GM23338 (cell line): ENCODE results near the gene CCDC80. TPM values are rescaled to one million over a fixed set of nuclear protein-coding genes. Genes with fewer than 3 reads are reported as not detected.

Experiments used
- ATAC-seq: fragments of 200-7000 bp; cut with Tn5 transposase; 3 replicates; pipeline ENCODE4 v1.9.1; 2020
- DNase-seq: peaks from one replicate; pipeline ENCODE4 v3.0.0-alpha.2; 2015; ENCODE audit warnings: low spot score
- H2AFZ ChIP-seq: fragments of 200-600 bp; sonication (generic); 2 replicates; pipeline ENCODE4 v1.8.0; 2016; ENCODE audit warnings: antibody characterized with exemption, mild to moderate bottlenecking, moderate library complexity
- H3F3A ChIP-seq: fragments of 200-600 bp; sonication (generic); replicated peaks from 2 replicates; pipeline ENCODE4 v1.8.0; 2017; ENCODE audit warnings: antibody characterized with exemption, mixed run types, low read depth
- H3K27ac ChIP-seq: fragments of 200-600 bp; sonication (generic); 2 replicates; pipeline ENCODE4 v1.6.1; 2016; ENCODE audit warnings: low read depth
- H3K27me3 ChIP-seq: fragments of 200-600 bp; sonication (generic); 2 replicates; pipeline ENCODE4 v1.8.0; 2016; ENCODE audit warnings: mild to moderate bottlenecking, mixed run types, moderate library complexity; ENCODE audit not compliant: insufficient read depth
- H3K36me3 ChIP-seq: fragments of 200-600 bp; sonication (generic); 2 replicates; pipeline ENCODE4 v1.8.0; 2016; ENCODE audit warnings: mild to moderate bottlenecking; ENCODE audit not compliant: insufficient read depth
- H3K4me1 ChIP-seq: fragments of 200-600 bp; sonication (generic); 2 replicates; pipeline ENCODE4 v1.8.0; 2016; ENCODE audit warnings: mild to moderate bottlenecking, moderate library complexity; ENCODE audit not compliant: insufficient read depth
- H3K4me2 ChIP-seq: fragments of 200-600 bp; sonication (generic); 2 replicates; pipeline ENCODE4 v1.7.1; 2017; ENCODE audit warnings: mixed run types
- H3K4me3 ChIP-seq: fragments of 200-600 bp; sonication (generic); 2 replicates; pipeline ENCODE4 v1.6.1; 2016; ENCODE audit warnings: mixed run types
- H3K79me2 ChIP-seq: fragments of 200-600 bp; sonication (generic); replicated peaks from 2 replicates; pipeline ENCODE4 v1.8.0; 2017; ENCODE audit warnings: mild to moderate bottlenecking; ENCODE audit not compliant: insufficient read depth
- H3K9me2 ChIP-seq: fragments of 200-600 bp; sonication (generic); 2 replicates; pipeline ENCODE4 v1.8.0; 2017; ENCODE audit not compliant: insufficient read depth
- H4K20me1 ChIP-seq: fragments of 200-600 bp; sonication (generic); replicated peaks from 2 replicates; pipeline ENCODE4 v1.8.0; 2017; ENCODE audit warnings: mild to moderate bottlenecking; ENCODE audit not compliant: insufficient read depth
- H3K27ac Mint-ChIP-seq: 2 replicates; pipeline ENCODE4 v1.8.0; 2020; ENCODE audit warnings: inconsistent platforms, mild to moderate bottlenecking, moderate library complexity, mixed read lengths
- H3K27me3 Mint-ChIP-seq: 3 replicates; pipeline ENCODE4 v1.8.0; 2022; ENCODE audit warnings: low read depth, mild to moderate bottlenecking, moderate library complexity, mixed read lengths, inconsistent platforms; ENCODE audit not compliant: insufficient read depth, poor library complexity
- H3K36me3 Mint-ChIP-seq: 3 replicates; pipeline ENCODE4 v1.8.0; 2021; ENCODE audit warnings: low read depth, mild to moderate bottlenecking, inconsistent platforms, moderate library complexity, mixed read lengths
- H3K4me1 Mint-ChIP-seq: 3 replicates; pipeline ENCODE4 v1.8.0; 2020; ENCODE audit warnings: mild to moderate bottlenecking, inconsistent platforms, mixed read lengths
- H3K4me3 Mint-ChIP-seq: 3 replicates; pipeline ENCODE4 v1.8.0; 2021; ENCODE audit warnings: moderate library complexity, mild to moderate bottlenecking, inconsistent platforms, mixed read lengths
- H3K9me3 Mint-ChIP-seq: 3 replicates; pipeline ENCODE4 v1.8.0; 2020; ENCODE audit warnings: moderate library complexity, mild to moderate bottlenecking, inconsistent platforms, mixed read lengths
- CREB1 ChIP-seq: fragments of 250-450 bp; sonication (Bioruptor Pico); IDR thresholded peaks from 2 replicates; pipeline ENCODE4 v1.5.0; 2020; ENCODE audit warnings: low read depth, mild to moderate bottlenecking, moderate library complexity
- EZH2 ChIP-seq: fragments of 200-600 bp; sonication (generic); IDR thresholded peaks from one replicate; pipeline ENCODE4 v1.8.0; 2017; ENCODE audit warnings: antibody characterized with exemption, mild to moderate bottlenecking, low read depth; ENCODE audit not compliant: unreplicated experiment
- EZH2phosphoT487 ChIP-seq: fragments of 200-600 bp; sonication (generic); IDR thresholded peaks from one replicate; pipeline ENCODE4 v1.8.1; 2018; ENCODE audit warnings: antibody characterized with exemption; ENCODE audit not compliant: unreplicated experiment
- JUNB ChIP-seq: IDR thresholded peaks from one replicate; pipeline ENCODE4 v1.6.1; 2016; ENCODE audit warnings: antibody characterized with exemption; ENCODE audit not compliant: unreplicated experiment
- NANOG ChIP-seq: IDR thresholded peaks from 2 replicates; pipeline ENCODE4 v1.6.1; 2016; ENCODE audit warnings: antibody characterized with exemption, borderline replicate concordance
- POLR2AphosphoS5 ChIP-seq: IDR thresholded peaks from 2 replicates; pipeline ENCODE4 v1.6.1; 2016; ENCODE audit warnings: antibody characterized with exemption, low read depth
- REST ChIP-seq: IDR thresholded peaks from one replicate; pipeline ENCODE4 v1.6.1; 2018; ENCODE audit warnings: antibody characterized with exemption; ENCODE audit not compliant: unreplicated experiment
- STAT1 ChIP-seq: IDR thresholded peaks from one replicate; pipeline ENCODE4 v1.6.1; 2016; ENCODE audit warnings: antibody characterized with exemption; ENCODE audit not compliant: unreplicated experiment
- ZNF114 ChIP-seq: fragments of 250-450 bp; sonication (Bioruptor Pico); IDR thresholded peaks from 2 replicates; pipeline ENCODE4 v1.5.0; 2020; ENCODE audit warnings: mild to moderate bottlenecking, moderate library complexity
- ZNF331 ChIP-seq: fragments of 250-450 bp; sonication (Bioruptor Pico); IDR thresholded peaks from 2 replicates; pipeline ENCODE4 v1.5.0; 2020; ENCODE audit warnings: low read depth, mild to moderate bottlenecking, moderate library complexity
- polyA plus RNA-seq: library from polyadenylated mRNA; unstranded; fragments of >200 nt; fragmentation: Nextera tagmentation; extraction: Ambion mirVana; gene quantifications from 2 replicates; pipeline ENCODE4 v1.2.1, GENCODE V29; 2016
- total RNA-seq: library from RNA; depleted of rRNA; stranded (reverse); fragments of >200 nt; shearing (Covaris generic); gene quantifications from 2 replicates; pipeline ENCODE4 v1.2.3, GENCODE V29; 2014
- TF ChIP-seq, protein P1 (sequence below): fragments of 250-450 bp; sonication (Bioruptor Pico); IDR thresholded peaks from 2 replicates; pipeline ENCODE4 v1.5.0; 2020; ENCODE audit warnings: mild to moderate bottlenecking, moderate library complexity
- TF ChIP-seq, protein P2 (sequence below), 2 experiments: fragments of 200-600 bp in 1 of 2; sonication (generic) in 1 of 2; conservative IDR thresholded peaks; 2 replicates each; pipeline versions ENCODE4 v1.5.1 to v1.6.1; 2016 to 2017; ENCODE audit warnings: antibody characterized with exemption in 2 of 2, low read depth in 2 of 2, mild to moderate bottlenecking in 2 of 2, moderate library complexity in 1 of 2
- TF ChIP-seq, protein P3 (sequence below): IDR thresholded peaks from 2 replicates; pipeline ENCODE4 v1.6.1; 2016; ENCODE audit warnings: antibody characterized with exemption

CCDC80 gene
- total and polyA plus RNA-seq, 2 experiments from 2014 or later: 5.4 to 6.7 TPM

DNA sequence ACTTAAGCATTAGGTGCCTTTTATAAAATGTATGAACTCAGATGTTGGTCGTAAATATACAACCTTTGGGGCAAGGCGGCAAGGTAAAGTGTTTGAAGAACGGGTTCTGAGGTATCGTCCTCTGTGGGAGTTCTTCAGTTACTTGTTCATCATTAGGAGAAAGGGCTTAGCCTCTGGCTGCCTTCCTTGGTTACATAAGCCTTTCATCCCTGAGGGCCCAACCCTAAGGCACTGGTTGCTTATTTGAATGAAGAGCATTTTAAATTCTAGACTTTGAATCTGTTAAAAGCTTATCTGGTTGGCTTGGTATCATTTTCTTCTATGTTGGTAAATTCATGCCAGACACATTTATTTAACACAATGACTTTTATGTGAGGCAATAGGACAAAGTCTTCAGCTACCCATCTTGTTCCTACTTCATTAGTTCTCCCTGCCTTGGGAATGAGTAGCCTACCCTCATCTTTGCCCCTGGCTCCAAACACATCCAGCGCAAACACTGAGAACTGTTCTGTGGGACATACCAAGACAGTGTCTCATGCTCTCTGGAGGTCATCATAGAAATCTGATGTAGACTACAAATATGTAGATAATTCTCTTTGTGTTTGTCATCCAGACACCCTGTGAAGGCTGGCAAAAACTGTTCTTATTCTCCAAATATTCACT, 12.4 kb upstream of the CCDC80 start:
- peaks cover 3% of the 10 kb centered on the region; the same call in 1 of the 2 replicates for H3K9me2 ChIP-seq
- no peaks in the 10 kb centered on the region for H3F3A ChIP-seq
- H3K36me3 ChIP-seq: no peaks in the 10 kb centered on the region
- ATAC-seq: no peak
- no peak overlapping the region for H3K4me3 ChIP-seq
- H3K27ac Mint-ChIP-seq: no peak overlapping the region
- no peaks in the 10 kb centered on the region for H3K27me3 ChIP-seq
- TF ChIP-seq NANOG (no peak), POLR2AphosphoS5 (no peak), ZNF331 (CRISPR knock-in tag) (no peak), CREB1 (no peak), STAT1 (no peak), REST (no peak), EZH2 (no peak), ZNF114 (no peak), JUNB (no peak), EZH2phosphoT487 (no peak)
- TF ChIP-seq, protein P1, sequence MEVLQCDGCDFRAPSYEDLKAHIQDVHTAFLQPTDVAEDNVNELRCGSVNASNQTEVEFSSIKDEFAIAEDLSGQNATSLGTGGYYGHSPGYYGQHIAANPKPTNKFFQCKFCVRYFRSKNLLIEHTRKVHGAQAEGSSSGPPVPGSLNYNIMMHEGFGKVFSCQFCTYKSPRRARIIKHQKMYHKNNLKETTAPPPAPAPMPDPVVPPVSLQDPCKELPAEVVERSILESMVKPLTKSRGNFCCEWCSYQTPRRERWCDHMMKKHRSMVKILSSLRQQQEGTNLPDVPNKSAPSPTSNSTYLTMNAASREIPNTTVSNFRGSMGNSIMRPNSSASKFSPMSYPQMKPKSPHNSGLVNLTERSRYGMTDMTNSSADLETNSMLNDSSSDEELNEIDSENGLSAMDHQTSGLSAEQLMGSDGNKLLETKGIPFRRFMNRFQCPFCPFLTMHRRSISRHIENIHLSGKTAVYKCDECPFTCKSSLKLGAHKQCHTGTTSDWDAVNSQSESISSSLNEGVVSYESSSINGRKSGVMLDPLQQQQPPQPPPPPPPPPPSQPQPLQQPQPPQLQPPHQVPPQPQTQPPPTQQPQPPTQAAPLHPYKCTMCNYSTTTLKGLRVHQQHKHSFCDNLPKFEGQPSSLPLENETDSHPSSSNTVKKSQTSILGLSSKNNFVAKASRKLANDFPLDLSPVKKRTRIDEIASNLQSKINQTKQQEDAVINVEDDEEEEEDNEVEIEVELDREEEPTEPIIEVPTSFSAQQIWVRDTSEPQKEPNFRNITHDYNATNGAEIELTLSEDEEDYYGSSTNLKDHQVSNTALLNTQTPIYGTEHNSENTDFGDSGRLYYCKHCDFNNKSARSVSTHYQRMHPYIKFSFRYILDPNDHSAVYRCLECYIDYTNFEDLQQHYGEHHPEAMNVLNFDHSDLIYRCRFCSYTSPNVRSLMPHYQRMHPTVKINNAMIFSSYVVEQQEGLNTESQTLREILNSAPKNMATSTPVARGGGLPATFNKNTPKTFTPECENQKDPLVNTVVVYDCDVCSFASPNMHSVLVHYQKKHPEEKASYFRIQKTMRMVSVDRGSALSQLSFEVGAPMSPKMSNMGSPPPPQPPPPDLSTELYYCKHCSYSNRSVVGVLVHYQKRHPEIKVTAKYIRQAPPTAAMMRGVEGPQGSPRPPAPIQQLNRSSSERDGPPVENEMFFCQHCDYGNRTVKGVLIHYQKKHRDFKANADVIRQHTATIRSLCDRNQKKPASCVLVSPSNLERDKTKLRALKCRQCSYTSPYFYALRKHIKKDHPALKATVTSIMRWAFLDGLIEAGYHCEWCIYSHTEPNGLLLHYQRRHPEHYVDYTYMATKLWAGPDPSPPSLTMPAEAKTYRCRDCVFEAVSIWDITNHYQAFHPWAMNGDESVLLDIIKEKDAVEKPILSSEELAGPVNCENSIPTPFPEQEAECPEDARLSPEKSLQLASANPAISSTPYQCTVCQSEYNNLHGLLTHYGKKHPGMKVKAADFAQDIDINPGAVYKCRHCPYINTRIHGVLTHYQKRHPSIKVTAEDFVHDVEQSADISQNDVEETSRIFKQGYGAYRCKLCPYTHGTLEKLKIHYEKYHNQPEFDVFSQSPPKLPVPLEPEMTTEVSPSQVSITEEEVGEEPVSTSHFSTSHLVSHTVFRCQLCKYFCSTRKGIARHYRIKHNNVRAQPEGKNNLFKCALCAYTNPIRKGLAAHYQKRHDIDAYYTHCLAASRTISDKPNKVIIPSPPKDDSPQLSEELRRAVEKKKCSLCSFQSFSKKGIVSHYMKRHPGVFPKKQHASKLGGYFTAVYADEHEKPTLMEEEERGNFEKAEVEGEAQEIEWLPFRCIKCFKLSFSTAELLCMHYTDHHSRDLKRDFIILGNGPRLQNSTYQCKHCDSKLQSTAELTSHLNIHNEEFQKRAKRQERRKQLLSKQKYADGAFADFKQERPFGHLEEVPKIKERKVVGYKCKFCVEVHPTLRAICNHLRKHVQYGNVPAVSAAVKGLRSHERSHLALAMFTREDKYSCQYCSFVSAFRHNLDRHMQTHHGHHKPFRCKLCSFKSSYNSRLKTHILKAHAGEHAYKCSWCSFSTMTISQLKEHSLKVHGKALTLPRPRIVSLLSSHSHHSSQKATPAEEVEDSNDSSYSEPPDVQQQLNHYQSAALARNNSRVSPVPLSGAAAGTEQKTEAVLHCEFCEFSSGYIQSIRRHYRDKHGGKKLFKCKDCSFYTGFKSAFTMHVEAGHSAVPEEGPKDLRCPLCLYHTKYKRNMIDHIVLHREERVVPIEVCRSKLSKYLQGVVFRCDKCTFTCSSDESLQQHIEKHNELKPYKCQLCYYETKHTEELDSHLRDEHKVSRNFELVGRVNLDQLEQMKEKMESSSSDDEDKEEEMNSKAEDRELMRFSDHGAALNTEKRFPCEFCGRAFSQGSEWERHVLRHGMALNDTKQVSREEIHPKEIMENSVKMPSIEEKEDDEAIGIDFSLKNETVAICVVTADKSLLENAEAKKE (CRISPR knock-in tag): no peak
- TF ChIP-seq, protein P2, sequence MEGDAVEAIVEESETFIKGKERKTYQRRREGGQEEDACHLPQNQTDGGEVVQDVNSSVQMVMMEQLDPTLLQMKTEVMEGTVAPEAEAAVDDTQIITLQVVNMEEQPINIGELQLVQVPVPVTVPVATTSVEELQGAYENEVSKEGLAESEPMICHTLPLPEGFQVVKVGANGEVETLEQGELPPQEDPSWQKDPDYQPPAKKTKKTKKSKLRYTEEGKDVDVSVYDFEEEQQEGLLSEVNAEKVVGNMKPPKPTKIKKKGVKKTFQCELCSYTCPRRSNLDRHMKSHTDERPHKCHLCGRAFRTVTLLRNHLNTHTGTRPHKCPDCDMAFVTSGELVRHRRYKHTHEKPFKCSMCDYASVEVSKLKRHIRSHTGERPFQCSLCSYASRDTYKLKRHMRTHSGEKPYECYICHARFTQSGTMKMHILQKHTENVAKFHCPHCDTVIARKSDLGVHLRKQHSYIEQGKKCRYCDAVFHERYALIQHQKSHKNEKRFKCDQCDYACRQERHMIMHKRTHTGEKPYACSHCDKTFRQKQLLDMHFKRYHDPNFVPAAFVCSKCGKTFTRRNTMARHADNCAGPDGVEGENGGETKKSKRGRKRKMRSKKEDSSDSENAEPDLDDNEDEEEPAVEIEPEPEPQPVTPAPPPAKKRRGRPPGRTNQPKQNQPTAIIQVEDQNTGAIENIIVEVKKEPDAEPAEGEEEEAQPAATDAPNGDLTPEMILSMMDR (conservative IDR thresholded peaks at IDR 0.05; ENCODE audit: low read depth in 2 of 2): no peak
- TF ChIP-seq, protein P3, sequence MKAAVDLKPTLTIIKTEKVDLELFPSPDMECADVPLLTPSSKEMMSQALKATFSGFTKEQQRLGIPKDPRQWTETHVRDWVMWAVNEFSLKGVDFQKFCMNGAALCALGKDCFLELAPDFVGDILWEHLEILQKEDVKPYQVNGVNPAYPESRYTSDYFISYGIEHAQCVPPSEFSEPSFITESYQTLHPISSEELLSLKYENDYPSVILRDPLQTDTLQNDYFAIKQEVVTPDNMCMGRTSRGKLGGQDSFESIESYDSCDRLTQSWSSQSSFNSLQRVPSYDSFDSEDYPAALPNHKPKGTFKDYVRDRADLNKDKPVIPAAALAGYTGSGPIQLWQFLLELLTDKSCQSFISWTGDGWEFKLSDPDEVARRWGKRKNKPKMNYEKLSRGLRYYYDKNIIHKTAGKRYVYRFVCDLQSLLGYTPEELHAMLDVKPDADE: no peak
- no peak overlapping the region; the same call in 1 of the 2 replicates for H2AFZ ChIP-seq
- no peak for DNase-seq
- no peaks in the 10 kb centered on the region for H4K20me1 ChIP-seq
- H3K4me3 Mint-ChIP-seq: no peak overlapping the region
- H3K79me2 ChIP-seq: no peaks in the 10 kb centered on the region
- no peaks in the 10 kb centered on the region for H3K36me3 Mint-ChIP-seq
- H3K9me3 Mint-ChIP-seq: no peaks in the 10 kb centered on the region
- H3K4me1 Mint-ChIP-seq: peaks cover 2% of the 10 kb centered on the region; the same call in 2 of the 3 replicates
- H3K4me1 ChIP-seq: no peaks in the 10 kb centered on the region
- no peak overlapping the region for H3K27ac ChIP-seq
- H3K27me3 Mint-ChIP-seq: peaks cover 1% of the 10 kb centered on the region
- H3K4me2 ChIP-seq: no peak overlapping the region
